ENCODE measurements around the gene NTPCR. TPM values are rescaled to one million over a fixed set of nuclear protein-coding genes. Genes with fewer than 3 reads are reported as not detected.

NTPCR gene
- total and polyA plus RNA-seq, 9 donors: 17.5 to 46.5 (median 37.6) TPM

GRCh38 chr1:232995189-232995588, 44.8 kb downstream of the NTPCR start:
- H3K27me3 ChIP-seq: no peaks in the 10 kb centered on the region
- intact Hi-C loops (cut with DNase I): no loop called here
- H3K36me3 ChIP-seq: no peaks in the 10 kb centered on the region
- no peaks in the 10 kb centered on the region for H3K9me3 ChIP-seq
- H3K27ac ChIP-seq: no peak overlapping the region
- H3K4me1 ChIP-seq (ENCODE audit: insufficient read depth): no peaks in the 10 kb centered on the region
- WGBS, 3 donors: 40 to 51% (median 40%) methylated on average over 2 of the region's 2 CpGs
- DNase-seq: no peak
- TF ChIP-seq POLR2A (IDR thresholded peaks at IDR 0.05) (no peak), EP300 (IDR thresholded peaks at IDR 0.05) (no peak)
- TF ChIP-seq, protein P1, sequence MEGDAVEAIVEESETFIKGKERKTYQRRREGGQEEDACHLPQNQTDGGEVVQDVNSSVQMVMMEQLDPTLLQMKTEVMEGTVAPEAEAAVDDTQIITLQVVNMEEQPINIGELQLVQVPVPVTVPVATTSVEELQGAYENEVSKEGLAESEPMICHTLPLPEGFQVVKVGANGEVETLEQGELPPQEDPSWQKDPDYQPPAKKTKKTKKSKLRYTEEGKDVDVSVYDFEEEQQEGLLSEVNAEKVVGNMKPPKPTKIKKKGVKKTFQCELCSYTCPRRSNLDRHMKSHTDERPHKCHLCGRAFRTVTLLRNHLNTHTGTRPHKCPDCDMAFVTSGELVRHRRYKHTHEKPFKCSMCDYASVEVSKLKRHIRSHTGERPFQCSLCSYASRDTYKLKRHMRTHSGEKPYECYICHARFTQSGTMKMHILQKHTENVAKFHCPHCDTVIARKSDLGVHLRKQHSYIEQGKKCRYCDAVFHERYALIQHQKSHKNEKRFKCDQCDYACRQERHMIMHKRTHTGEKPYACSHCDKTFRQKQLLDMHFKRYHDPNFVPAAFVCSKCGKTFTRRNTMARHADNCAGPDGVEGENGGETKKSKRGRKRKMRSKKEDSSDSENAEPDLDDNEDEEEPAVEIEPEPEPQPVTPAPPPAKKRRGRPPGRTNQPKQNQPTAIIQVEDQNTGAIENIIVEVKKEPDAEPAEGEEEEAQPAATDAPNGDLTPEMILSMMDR (IDR thresholded peaks at IDR 0.05): no peak
- no peak overlapping the region for H3K4me3 ChIP-seq

DNA sequence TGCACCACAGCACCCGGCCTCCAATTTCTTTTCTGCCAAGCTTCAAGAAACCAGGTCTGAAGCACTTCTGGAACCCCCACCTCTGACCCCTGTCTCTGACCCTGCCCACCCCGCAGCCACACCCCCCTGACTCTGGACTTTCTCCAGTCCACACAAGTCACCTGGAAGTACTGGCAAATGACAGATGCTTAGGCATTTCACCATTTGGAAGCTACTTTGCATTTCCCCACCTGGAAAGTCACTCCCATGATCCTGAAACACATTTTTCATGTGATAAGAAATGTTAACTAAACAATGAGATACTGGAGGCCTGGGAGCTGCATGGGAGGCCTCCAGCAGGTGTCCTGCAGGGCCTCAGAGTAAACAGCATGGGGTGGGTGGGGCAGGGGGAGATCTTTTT, 45.7 kb downstream of the NTPCR start:
- TF ChIP-seq POLR2A (IDR thresholded peaks at IDR 0.05) (no peak), EP300 (IDR thresholded peaks at IDR 0.05) (no peak)
- TF ChIP-seq, protein P1 (IDR thresholded peaks at IDR 0.05): no peak
- intact Hi-C loops (cut with DNase I): no loop called here
- no peak for DNase-seq
- no peaks in the 10 kb centered on the region for H3K4me1 ChIP-seq (ENCODE audit: insufficient read depth)
- no peak overlapping the region for H3K4me3 ChIP-seq
- H3K27ac ChIP-seq: no peak overlapping the region
- H3K36me3 ChIP-seq: no peaks in the 10 kb centered on the region
- no peaks in the 10 kb centered on the region for H3K27me3 ChIP-seq
- WGBS, 3 donors: 84 to 96% (median 90%) methylated on average over 2 of the region's 2 CpGs
- no peaks in the 10 kb centered on the region for H3K9me3 ChIP-seq

- no peaks in the 10 kb centered on the region for H3K4me1 ChIP-seq (ENCODE audit: insufficient read depth)
- no peaks in the 10 kb centered on the region for H3K9me3 ChIP-seq
- no peak overlapping the region for H3K4me3 ChIP-seq
- no peak for TF ChIP-seq EP300 (IDR thresholded peaks at IDR 0.05)
- no peak for TF ChIP-seq POLR2A (IDR thresholded peaks at IDR 0.05)
- TF ChIP-seq, protein P1 (IDR thresholded peaks at IDR 0.05): no peak
- no peaks in the 10 kb centered on the region for H3K36me3 ChIP-seq
- DNase-seq: no peak
- intact Hi-C loops (cut with DNase I): no loop called here
- 96 to 97% (median 96%) methylated on average over 15 of the region's 15 CpGs for WGBS, 3 donors
- no peak overlapping the region for H3K27ac ChIP-seq
- no peaks in the 10 kb centered on the region for H3K27me3 ChIP-seq
Observed at GRCh38 chr1:232998138-232998537, 47.7 kb downstream of the NTPCR start.

GRCh38 chr1:232998646-232999045, 48.2 kb downstream of the NTPCR start:
- no peak overlapping the region for H3K4me3 ChIP-seq
- no peaks in the 10 kb centered on the region for H3K27me3 ChIP-seq
- no peaks in the 10 kb centered on the region for H3K9me3 ChIP-seq
- H3K27ac ChIP-seq: no peak overlapping the region
- H3K4me1 ChIP-seq (ENCODE audit: insufficient read depth): no peaks in the 10 kb centered on the region
- no peaks in the 10 kb centered on the region for H3K36me3 ChIP-seq
- 76 to 93% (median 79%) methylated on average over 3 of the region's 3 CpGs for WGBS, 3 donors
- TF ChIP-seq POLR2A (IDR thresholded peaks at IDR 0.05) (no peak), EP300 (IDR thresholded peaks at IDR 0.05) (no peak)
- TF ChIP-seq, protein P1 (IDR thresholded peaks at IDR 0.05): no peak
- no peak for DNase-seq
- intact Hi-C loops (cut with DNase I): no loop called here
